ENCODE results near the gene KDM7A. TPM values are rescaled to one million over a fixed set of nuclear protein-coding genes. Genes with fewer than 3 reads are reported as not detected.

The KDM7A gene
- total and polyA plus RNA-seq, 10 of the 15 experiments (the other 5 are each of a cell fraction or from before 2014, with no cell fraction given), result 0.07 to 0.96 (median 0.74) TPM

GRCh38 chr7:140035400-140036223 is 141.2 kb downstream of the KDM7A start:
- DNase-seq (ENCODE audit: low read depth, low spot score), result no peak
- no TSS peak for BruUV-seq (replicated peaks)
- 83% methylated on average over 4 of the region's 7 CpGs for WGBS (ENCODE audit: insufficient coverage, insufficient replicate concordance, low lambda C conversion rate, missing lambda C conversion rate)
- no peak overlapping the region for H3K4me2 ChIP-seq (ENCODE audit: control insufficient read depth, insufficient read depth)
- H3K79me2 ChIP-seq (ENCODE audit: control insufficient read depth, insufficient read depth, low read length), result no peaks in the 10 kb centered on the region
- CTCF ChIA-PET, result interaction anchor here (0.7 to 1.3 kb wide), 2 partner anchors 18 to 389 kb away, joined by 3 to 4 read pairs; no protein-coding TSS in a partner anchor
- no peak for FAIRE-seq
- RAD21 ChIA-PET (ENCODE audit: unreplicated experiment), result no interaction called here
- H3K27ac ChIP-seq (ENCODE audit: control insufficient read depth, insufficient read depth), result no peak overlapping the region
- peaks cover 3% of the 10 kb centered on the region; the same call in 1 of the 2 replicates for H4K20me1 ChIP-seq (ENCODE audit: control insufficient read depth, insufficient read depth)
- TF ChIP-seq TBL1XR1 (IDR thresholded peaks at IDR 0.05; ENCODE audit: low read depth, low read length) (no peak), ZNF274 (IDR thresholded peaks at IDR 0.05; ENCODE audit: insufficient read depth, insufficient read length) (no peak), TARDBP (IDR thresholded peaks at IDR 0.05; ENCODE audit: borderline replicate concordance) (no peak), ZSCAN29 (IDR thresholded peaks at IDR 0.05) (no peak), MXI1 (IDR thresholded peaks at IDR 0.05; ENCODE audit: low read depth, low read length) (no peak), ATF7 (IDR thresholded peaks at IDR 0.05; ENCODE audit: low read depth) (no peak), SRF (IDR thresholded peaks at IDR 0.05; ENCODE audit: low read depth in 2 of 2, low read length in 2 of 2) (no peak), ZNF384 (IDR thresholded peaks at IDR 0.05; ENCODE audit: borderline replicate concordance, low read depth, low read length) (no peak), IRF5 (IDR thresholded peaks at IDR 0.05; ENCODE audit: borderline replicate concordance) (no peak)
- ATAC-seq, result no peak
- H3K36me3 ChIP-seq (ENCODE audit: control insufficient read depth in 2 of 2, insufficient read depth in 2 of 2, low read length in 1 of 2), result peaks cover 3 to 10% of the 10 kb centered on the region in 2 experiments; a peak in 3 of 4 replicates
- POLR2A ChIA-PET, result no interaction called here
- H3K27me3 ChIP-seq (replicated peaks in 1 of 2; ENCODE audit: control insufficient read depth in 2 of 2, insufficient read depth in 2 of 2, low read length in 1 of 2), result no peaks in the 10 kb centered on the region
- no peaks in the 10 kb centered on the region for H3K9me3 ChIP-seq (replicated peaks; ENCODE audit: control insufficient read depth, insufficient read depth, low read length)
- SMC1A ChIA-PET (ENCODE audit: uncharacterized antibody, unreplicated experiment), result interaction anchor here (0.6 kb wide), 1 partner anchor 345 kb away, joined by 3 read pairs; no protein-coding TSS in a partner anchor
- intact Hi-C loops (cut with micrococcal nuclease; ENCODE audit: unreplicated experiment), result no loop called here
- no peak overlapping the region for H2AFZ ChIP-seq (ENCODE audit: control insufficient read depth, low read depth, low read length)
- no peak overlapping the region for H3K9ac ChIP-seq (ENCODE audit: control insufficient read depth, insufficient read depth, low read length)
- peaks cover 4% of the 10 kb centered on the region for H3K4me1 ChIP-seq (ENCODE audit: control insufficient read depth, insufficient read depth, low read length)
- H3K4me3 ChIP-seq, result no peak overlapping the region
- in situ Hi-C loops (cut with MboI), result no loop called here

Small RNA genes within 50 kb of the gene (small RNA-seq; reads per million reads assigned to genes)
- gene RF00019 (not detected), gene RNU6-797P (not detected)

Other genes with a start within 250 kb of the KDM7A start
- gene PARP12, start 114.0 kb downstream of the KDM7A start, total RNA-seq (2014; rRNA removed), result 18.2 and 18.9 TPM in 2 replicates
- 16.4 and 17.9 TPM in 2 replicates for gene PARP12, start 114.0 kb downstream of the KDM7A start, total RNA-seq (2014; rRNA removed; fragmentation: Illumina TruSeq; extraction: Trizol)
- gene PARP12, start 114.0 kb downstream of the KDM7A start, total RNA-seq (2021), result 18.1 and 20.1 TPM in 2 replicates
- gene PARP12, start 114.0 kb downstream of the KDM7A start, polyA plus RNA-seq (2011; rRNA removed), result 42.8 and 51.8 TPM in 2 replicates
- gene PARP12, start 114.0 kb downstream of the KDM7A start, polyA plus RNA-seq (2014; fragmentation: Illumina TruSeq; extraction: Trizol), result 19.5 and 19.7 TPM in 2 replicates
- 1 to 10 TPM; 4.9 to 6.0 TPM for gene PARP12, start 114.0 kb downstream of the KDM7A start, polyA plus RNA-seq (2014; fragmentation: Nextera tagmentation; extraction: Ambion mirVana)
- gene PARP12, start 114.0 kb downstream of the KDM7A start, polyA plus RNA-seq (2014; rRNA removed), result 22.1 and 29.3 TPM in 2 replicates
- 10 to 100 TPM in 1 of 2 experiments, under 1 TPM in 1; 0.98 to 12.3 TPM for gene PARP12, start 114.0 kb downstream of the KDM7A start, polyA plus RNA-seq (2016; fragmentation: Nextera tagmentation; extraction: Ambion mirVana)
- 9.3 and 9.7 TPM in 2 replicates for gene SLC37A3, start 221.5 kb upstream of the KDM7A start, total RNA-seq (2014; rRNA removed)
- gene SLC37A3, start 221.5 kb upstream of the KDM7A start, total RNA-seq (2014; rRNA removed; fragmentation: Illumina TruSeq; extraction: Trizol), result 10.5 and 11.4 TPM in 2 replicates
- gene SLC37A3, start 221.5 kb upstream of the KDM7A start, total RNA-seq (2021), result 12.3 and 13.6 TPM in 2 replicates
- gene SLC37A3, start 221.5 kb upstream of the KDM7A start, polyA plus RNA-seq (2011; rRNA removed), result 13.6 and 16.7 TPM in 2 replicates
- 11.9 and 16.4 TPM in 2 replicates for gene SLC37A3, start 221.5 kb upstream of the KDM7A start, polyA plus RNA-seq (2014; fragmentation: Illumina TruSeq; extraction: Trizol)
- 1 to 10 TPM; 3.7 to 4.8 TPM for gene SLC37A3, start 221.5 kb upstream of the KDM7A start, polyA plus RNA-seq (2014; fragmentation: Nextera tagmentation; extraction: Ambion mirVana)
- 11.4 and 12.8 TPM in 2 replicates for gene SLC37A3, start 221.5 kb upstream of the KDM7A start, polyA plus RNA-seq (2014; rRNA removed)
- 10 to 100 TPM in 1 of 2 experiments, 1 to 10 TPM in 1; 8.5 to 10.5 TPM for gene SLC37A3, start 221.5 kb upstream of the KDM7A start, polyA plus RNA-seq (2016; fragmentation: Nextera tagmentation; extraction: Ambion mirVana)
- 0.22 and 1.0 TPM in 2 replicates for gene RAB19, start 227.1 kb upstream of the KDM7A start, total RNA-seq (2014; rRNA removed)
- gene RAB19, start 227.1 kb upstream of the KDM7A start, total RNA-seq (2014; rRNA removed; fragmentation: Illumina TruSeq; extraction: Trizol), result 0.54 TPM in 1 of 2 replicates, not detected in the other
- gene RAB19, start 227.1 kb upstream of the KDM7A start, total RNA-seq (2021), result 0.35 TPM in 1 of 2 replicates, not detected in the other
- gene RAB19, start 227.1 kb upstream of the KDM7A start, polyA plus RNA-seq (2011; rRNA removed), result not detected in 2 replicates
- 0.22 and 0.27 TPM in 2 replicates for gene RAB19, start 227.1 kb upstream of the KDM7A start, polyA plus RNA-seq (2014; fragmentation: Illumina TruSeq; extraction: Trizol)
- under 1 TPM in 1 of 2 experiments, not detected in 1; 0.23 TPM for gene RAB19, start 227.1 kb upstream of the KDM7A start, polyA plus RNA-seq (2014; fragmentation: Nextera tagmentation; extraction: Ambion mirVana)
- 0.14 and 0.20 TPM in 2 replicates for gene RAB19, start 227.1 kb upstream of the KDM7A start, polyA plus RNA-seq (2014; rRNA removed)
- not detected for gene RAB19, start 227.1 kb upstream of the KDM7A start, polyA plus RNA-seq (2016; fragmentation: Nextera tagmentation; extraction: Ambion mirVana)

All from GM12878 (cell line).